ENCODE results near the gene LYRM4.

DNA sequence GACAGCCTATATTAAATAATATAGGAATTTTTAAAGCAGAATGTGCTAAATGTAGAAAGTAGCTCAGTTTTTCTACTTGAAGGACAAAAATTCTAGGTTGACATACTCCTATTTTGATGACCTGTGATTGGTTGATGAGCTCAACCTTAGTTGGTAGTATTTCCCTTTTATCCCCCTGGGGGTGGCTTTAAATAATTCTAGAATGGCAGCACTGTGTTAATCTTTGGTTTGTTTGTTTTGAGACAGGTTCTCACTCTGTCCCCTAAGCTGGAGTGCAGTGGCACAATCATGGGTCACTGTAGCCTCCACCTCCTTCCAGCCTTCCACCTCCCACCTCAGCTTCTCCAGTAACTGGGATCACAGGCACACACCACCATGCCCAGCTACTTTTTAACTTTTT, 29.8 kb upstream of the LYRM4 start:
- TF ChIP-seq, protein P1, sequence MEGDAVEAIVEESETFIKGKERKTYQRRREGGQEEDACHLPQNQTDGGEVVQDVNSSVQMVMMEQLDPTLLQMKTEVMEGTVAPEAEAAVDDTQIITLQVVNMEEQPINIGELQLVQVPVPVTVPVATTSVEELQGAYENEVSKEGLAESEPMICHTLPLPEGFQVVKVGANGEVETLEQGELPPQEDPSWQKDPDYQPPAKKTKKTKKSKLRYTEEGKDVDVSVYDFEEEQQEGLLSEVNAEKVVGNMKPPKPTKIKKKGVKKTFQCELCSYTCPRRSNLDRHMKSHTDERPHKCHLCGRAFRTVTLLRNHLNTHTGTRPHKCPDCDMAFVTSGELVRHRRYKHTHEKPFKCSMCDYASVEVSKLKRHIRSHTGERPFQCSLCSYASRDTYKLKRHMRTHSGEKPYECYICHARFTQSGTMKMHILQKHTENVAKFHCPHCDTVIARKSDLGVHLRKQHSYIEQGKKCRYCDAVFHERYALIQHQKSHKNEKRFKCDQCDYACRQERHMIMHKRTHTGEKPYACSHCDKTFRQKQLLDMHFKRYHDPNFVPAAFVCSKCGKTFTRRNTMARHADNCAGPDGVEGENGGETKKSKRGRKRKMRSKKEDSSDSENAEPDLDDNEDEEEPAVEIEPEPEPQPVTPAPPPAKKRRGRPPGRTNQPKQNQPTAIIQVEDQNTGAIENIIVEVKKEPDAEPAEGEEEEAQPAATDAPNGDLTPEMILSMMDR (IDR thresholded peaks at IDR 0.05; ENCODE audit: poor library complexity, severe bottlenecking) = no peak
- TF ChIP-seq EZH2 (IDR thresholded peaks at IDR 0.05; ENCODE audit: borderline replicate concordance, insufficient read depth, low read length, poor library complexity, severe bottlenecking) = no peak
- no peak for TF ChIP-seq POLR2AphosphoS5 (IDR thresholded peaks at IDR 0.05)
- no peak for TF ChIP-seq MXI1 (conservative IDR thresholded peaks at IDR 0.05; ENCODE audit: poor library complexity, severe bottlenecking)
- TF ChIP-seq EP300 (conservative IDR thresholded peaks at IDR 0.05; ENCODE audit: poor library complexity, severe bottlenecking) = no peak
- TF ChIP-seq, protein P2, sequence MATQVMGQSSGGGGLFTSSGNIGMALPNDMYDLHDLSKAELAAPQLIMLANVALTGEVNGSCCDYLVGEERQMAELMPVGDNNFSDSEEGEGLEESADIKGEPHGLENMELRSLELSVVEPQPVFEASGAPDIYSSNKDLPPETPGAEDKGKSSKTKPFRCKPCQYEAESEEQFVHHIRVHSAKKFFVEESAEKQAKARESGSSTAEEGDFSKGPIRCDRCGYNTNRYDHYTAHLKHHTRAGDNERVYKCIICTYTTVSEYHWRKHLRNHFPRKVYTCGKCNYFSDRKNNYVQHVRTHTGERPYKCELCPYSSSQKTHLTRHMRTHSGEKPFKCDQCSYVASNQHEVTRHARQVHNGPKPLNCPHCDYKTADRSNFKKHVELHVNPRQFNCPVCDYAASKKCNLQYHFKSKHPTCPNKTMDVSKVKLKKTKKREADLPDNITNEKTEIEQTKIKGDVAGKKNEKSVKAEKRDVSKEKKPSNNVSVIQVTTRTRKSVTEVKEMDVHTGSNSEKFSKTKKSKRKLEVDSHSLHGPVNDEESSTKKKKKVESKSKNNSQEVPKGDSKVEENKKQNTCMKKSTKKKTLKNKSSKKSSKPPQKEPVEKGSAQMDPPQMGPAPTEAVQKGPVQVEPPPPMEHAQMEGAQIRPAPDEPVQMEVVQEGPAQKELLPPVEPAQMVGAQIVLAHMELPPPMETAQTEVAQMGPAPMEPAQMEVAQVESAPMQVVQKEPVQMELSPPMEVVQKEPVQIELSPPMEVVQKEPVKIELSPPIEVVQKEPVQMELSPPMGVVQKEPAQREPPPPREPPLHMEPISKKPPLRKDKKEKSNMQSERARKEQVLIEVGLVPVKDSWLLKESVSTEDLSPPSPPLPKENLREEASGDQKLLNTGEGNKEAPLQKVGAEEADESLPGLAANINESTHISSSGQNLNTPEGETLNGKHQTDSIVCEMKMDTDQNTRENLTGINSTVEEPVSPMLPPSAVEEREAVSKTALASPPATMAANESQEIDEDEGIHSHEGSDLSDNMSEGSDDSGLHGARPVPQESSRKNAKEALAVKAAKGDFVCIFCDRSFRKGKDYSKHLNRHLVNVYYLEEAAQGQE (IDR thresholded peaks at IDR 0.05; ENCODE audit: borderline replicate concordance) = no peak
- TF ChIP-seq TAF1 (IDR thresholded peaks at IDR 0.05; ENCODE audit: low read depth) = no peak
- no peak for TF ChIP-seq RAD21 (conservative IDR thresholded peaks at IDR 0.05)
- no peak for TF ChIP-seq SMC3 (conservative IDR thresholded peaks at IDR 0.05; ENCODE audit: poor library complexity)

Measured in neural cell (in vitro differentiated cells).